GM21423 (cell line): ENCODE results near the gene RBM20.
A peak's percentile ranks its signal among the peaks of the same experiment; 100 is the strongest.

ENCODE experiments used
- ATAC-seq: cut with Tn5 transposase; IDR thresholded peaks from one replicate; pipeline ENCODE4 v1.9.1; 2021; ENCODE audit warnings: mild to moderate bottlenecking, moderate library complexity; ENCODE audit not compliant: unreplicated experiment

RBM20 gene

GRCh38 chr10:110863956-110864355 is 219.8 kb downstream of the RBM20 start:
- ATAC-seq: no peak

GRCh38 chr10:110864662-110865140 is 220.6 kb downstream of the RBM20 start:
- ATAC-seq: peak; percentile 54

- no peak for ATAC-seq
Measured at GRCh38 chr10:110865186-110865808, 221.2 kb downstream of the RBM20 start.

- peak; percentile 22 for ATAC-seq
Measured at GRCh38 chr10:110865809-110866482, 221.8 kb downstream of the RBM20 start.

- peak; percentile 34 for ATAC-seq
Measured at GRCh38 chr10:110867011-110867806, 223.1 kb downstream of the RBM20 start.

GRCh38 chr10:110867807-110868465 is 223.8 kb downstream of the RBM20 start:
- no peak for ATAC-seq

- ATAC-seq: no peak
Measured at GRCh38 chr10:110868981-110869380, 224.8 kb downstream of the RBM20 start.

GRCh38 chr10:110870823-110871297 is 226.7 kb downstream of the RBM20 start:
- no peak for ATAC-seq

- ATAC-seq: peak; percentile 72
Measured at GRCh38 chr10:110871298-110872084, 227.4 kb downstream of the RBM20 start, which contains the start of gene PDCD4. Gene PDCD4 (plus strand): TSS chr10:110871928. CDS start chr10:110876028, 4,100 bp downstream.

GRCh38 chr10:110872145-110872983 is 228.2 kb downstream of the RBM20 start:
- ATAC-seq: peak; percentile 37

GRCh38 chr10:110872984-110873923 is 229.1 kb downstream of the RBM20 start:
- ATAC-seq: no peak

- ATAC-seq: no peak
Measured at GRCh38 chr10:110873951-110874350, 229.8 kb downstream of the RBM20 start.

GRCh38 chr10:110876000-110876399 is 231.9 kb downstream of the RBM20 start:
- ATAC-seq: no peak

- no peak for ATAC-seq
Measured at GRCh38 chr10:110876788-110877187, 232.7 kb downstream of the RBM20 start.

- ATAC-seq: no peak
Measured at GRCh38 chr10:110880012-110880411, 235.9 kb downstream of the RBM20 start.

- no peak for ATAC-seq
Measured at GRCh38 chr10:110881247-110881646, 237.1 kb downstream of the RBM20 start.

- ATAC-seq: no peak
Measured at GRCh38 chr10:110881905-110882304, 237.8 kb downstream of the RBM20 start.

- ATAC-seq: no peak
Measured at GRCh38 chr10:110883924-110884323, 239.8 kb downstream of the RBM20 start.
